Kidney epithelial cell (primary cell): ENCODE results near the gene TSPAN15. TPM values are rescaled to one million over a fixed set of nuclear protein-coding genes. Genes with fewer than 3 reads are reported as not detected.

Experiments
- DNase-seq: peaks from one replicate; pipeline ENCODE4 v3.0.0-alpha.2; 2010; ENCODE audit warnings: low read depth
- H3K27me3 ChIP-seq: 2 replicates; pipeline ENCODE4 v1.6.0; 2011; ENCODE audit warnings: low read length; ENCODE audit not compliant: control insufficient read depth, insufficient read depth
- H3K36me3 ChIP-seq: 2 replicates; pipeline ENCODE4 v1.5.1; 2011; ENCODE audit warnings: low read length; ENCODE audit not compliant: control insufficient read depth, insufficient read depth
- H3K4me3 ChIP-seq: 2 replicates; pipeline ENCODE4 v1.5.1; 2011; ENCODE audit warnings: low read depth, mild to moderate bottlenecking, control low read depth, low read length
- total RNA-seq: library from RNA; depleted of rRNA; stranded (reverse); fragments of >200 nt; gene quantifications from 2 replicates; pipeline ENCODE4 v1.2.3, GENCODE V29; 2015
- TF ChIP-seq, protein P1 (sequence below): IDR thresholded peaks from 2 replicates; pipeline ENCODE4 v1.5.1; 2011; ENCODE audit warnings: mild to moderate bottlenecking, moderate library complexity, low read length, control low read depth, inconsistent platforms; ENCODE audit not compliant: insufficient read depth, poor library complexity, severe bottlenecking

TSPAN15 gene
- total RNA-seq, 1 donor from 2014 or later, result 19.4 TPM

DNA sequence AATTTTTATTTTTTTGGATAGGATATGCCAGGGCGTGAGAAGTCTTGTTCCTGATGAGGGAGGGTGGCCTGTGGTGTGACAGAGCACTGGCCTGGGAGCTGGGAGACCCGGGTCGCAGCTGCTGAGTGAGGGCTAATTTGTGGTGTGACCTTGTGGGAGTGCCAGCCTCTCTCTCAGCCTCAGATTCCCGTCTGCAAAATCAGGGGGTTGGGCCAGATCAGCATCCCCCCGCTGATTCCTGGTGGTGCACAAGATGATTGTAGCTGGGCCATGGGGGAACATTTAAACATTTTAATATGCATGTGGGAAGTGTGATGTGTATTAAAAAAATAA, 14.9 kb downstream of the TSPAN15 start:
- TF ChIP-seq, protein P1, sequence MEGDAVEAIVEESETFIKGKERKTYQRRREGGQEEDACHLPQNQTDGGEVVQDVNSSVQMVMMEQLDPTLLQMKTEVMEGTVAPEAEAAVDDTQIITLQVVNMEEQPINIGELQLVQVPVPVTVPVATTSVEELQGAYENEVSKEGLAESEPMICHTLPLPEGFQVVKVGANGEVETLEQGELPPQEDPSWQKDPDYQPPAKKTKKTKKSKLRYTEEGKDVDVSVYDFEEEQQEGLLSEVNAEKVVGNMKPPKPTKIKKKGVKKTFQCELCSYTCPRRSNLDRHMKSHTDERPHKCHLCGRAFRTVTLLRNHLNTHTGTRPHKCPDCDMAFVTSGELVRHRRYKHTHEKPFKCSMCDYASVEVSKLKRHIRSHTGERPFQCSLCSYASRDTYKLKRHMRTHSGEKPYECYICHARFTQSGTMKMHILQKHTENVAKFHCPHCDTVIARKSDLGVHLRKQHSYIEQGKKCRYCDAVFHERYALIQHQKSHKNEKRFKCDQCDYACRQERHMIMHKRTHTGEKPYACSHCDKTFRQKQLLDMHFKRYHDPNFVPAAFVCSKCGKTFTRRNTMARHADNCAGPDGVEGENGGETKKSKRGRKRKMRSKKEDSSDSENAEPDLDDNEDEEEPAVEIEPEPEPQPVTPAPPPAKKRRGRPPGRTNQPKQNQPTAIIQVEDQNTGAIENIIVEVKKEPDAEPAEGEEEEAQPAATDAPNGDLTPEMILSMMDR, result no peak
- Histone ChIP-seq H3K4me3 (no peak overlapping the region), H3K36me3 (no peaks in the 10 kb centered on the region), H3K27me3 (no peaks in the 10 kb centered on the region)
- no peak for DNase-seq

GRCh38 chr10:69466689-69467088, 15.4 kb downstream of the TSPAN15 start:
- DNase-seq, result no peak
- H3K36me3 ChIP-seq, result no peaks in the 10 kb centered on the region
- TF ChIP-seq, protein P1, result no peak

DNA sequence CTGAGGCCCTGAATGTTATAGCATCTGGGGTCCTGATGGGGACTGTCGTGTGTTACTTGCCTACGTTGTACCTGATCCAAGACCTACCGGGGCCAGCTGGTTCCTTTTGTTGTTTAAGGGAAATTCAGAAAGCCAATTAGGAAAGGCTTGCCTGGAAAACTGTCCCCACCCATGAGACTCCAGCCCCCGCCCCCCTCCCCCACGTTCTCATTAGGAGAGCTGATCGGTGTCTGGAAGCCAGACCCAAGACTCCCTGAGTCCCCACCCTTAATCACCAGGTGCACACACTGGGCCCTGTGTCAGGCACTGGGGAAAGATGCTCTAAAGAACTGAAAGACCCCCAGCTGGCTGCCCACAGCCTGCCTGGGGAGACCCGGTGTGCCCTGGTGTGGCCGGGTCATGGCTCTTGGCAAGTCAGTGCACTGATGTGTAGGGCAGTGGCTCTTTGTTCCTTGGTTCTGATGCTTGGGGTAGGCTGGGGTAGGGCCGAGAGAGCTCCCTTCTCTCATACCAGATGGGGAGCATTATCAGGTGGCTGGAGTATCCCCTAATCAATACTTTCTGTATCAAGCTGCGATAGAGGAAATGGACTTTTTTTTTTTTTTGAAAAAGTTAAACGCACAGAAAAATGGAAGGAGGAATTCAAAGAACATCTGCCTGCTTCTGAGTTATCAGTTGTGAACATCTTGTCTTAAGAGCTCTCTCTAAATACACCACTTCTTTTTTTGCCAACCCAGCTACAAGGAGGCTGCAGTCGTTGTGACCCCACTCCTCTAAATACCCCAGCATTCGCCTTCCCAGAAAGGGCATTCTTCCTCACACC, 16.9 kb downstream of the TSPAN15 start:
- TF ChIP-seq, protein P1, result no peak
- Histone ChIP-seq H3K36me3 (no peaks in the 10 kb centered on the region), H3K27me3 (no peaks in the 10 kb centered on the region), H3K4me3 (no peak overlapping the region)
- no peak for DNase-seq

More at GRCh38 chr10:69466689-69467088, 15.4 kb downstream of the TSPAN15 start:
- no peaks in the 10 kb centered on the region for H3K27me3 ChIP-seq
- no peak overlapping the region for H3K4me3 ChIP-seq

DNA sequence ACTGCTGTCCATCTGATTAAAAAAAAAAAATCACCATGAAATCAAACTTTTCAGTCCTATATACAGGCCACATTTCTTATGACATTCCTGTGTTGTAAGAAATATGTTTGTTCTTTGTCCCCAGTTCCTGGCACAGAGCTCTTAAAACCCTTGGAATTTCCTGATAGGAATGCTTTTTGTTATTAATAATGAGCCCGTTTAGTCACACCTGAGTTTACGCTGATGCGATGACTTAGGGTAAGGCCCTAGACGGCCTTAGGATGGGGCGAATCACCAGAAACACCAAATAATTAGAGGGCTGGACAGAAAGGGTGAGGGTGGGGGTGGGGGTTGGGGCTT, 17.5 kb downstream of the TSPAN15 start:
- TF ChIP-seq, protein P1, result no peak
- no peak for DNase-seq
- Histone ChIP-seq H3K36me3 (no peaks in the 10 kb centered on the region), H3K27me3 (no peaks in the 10 kb centered on the region), H3K4me3 (no peak overlapping the region)

DNA sequence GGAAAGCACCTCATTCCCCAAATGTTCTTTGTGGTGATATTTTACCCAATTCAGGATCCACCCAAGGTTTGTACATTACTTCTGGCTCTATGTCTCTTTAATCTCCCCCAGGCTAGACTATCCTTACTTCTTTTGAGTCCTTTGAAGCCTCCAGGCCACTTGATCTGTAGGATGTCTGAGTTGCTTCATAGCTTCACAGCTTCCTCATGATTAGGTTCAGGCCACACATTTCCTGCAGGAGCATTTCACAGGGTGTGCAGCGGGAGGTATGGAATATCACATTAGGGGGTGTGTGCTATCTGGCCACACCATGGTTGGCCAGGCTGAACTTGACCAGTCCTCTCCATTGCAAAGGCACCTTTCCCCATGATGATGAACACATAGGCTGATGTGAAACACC, 18.7 kb downstream of the TSPAN15 start:
- no peak for DNase-seq
- H3K27me3 ChIP-seq, result no peaks in the 10 kb centered on the region
- no peak overlapping the region for H3K4me3 ChIP-seq
- TF ChIP-seq, protein P1, result no peak
- no peaks in the 10 kb centered on the region for H3K36me3 ChIP-seq
